GM06990 (cell line): ENCODE measurements around the gene SLCO3A1.
A peak's percentile ranks its signal among the peaks of the same experiment; 100 is the strongest.
"Not testable (repeated sequence)": the region's sequence is repeated elsewhere in the genome, so short reads cannot be mapped to it uniquely, and the experiment has no call there.

Experiments used
- DNase-seq: peaks from one replicate; pipeline ENCODE4 v3.0.0-alpha.2; 2011; ENCODE audit not compliant: insufficient read length; ENCODE audit errors: extremely low read depth
- H3K27me3 ChIP-seq: replicated peaks from 2 replicates; pipeline ENCODE4 v1.6.0; 2011; ENCODE audit warnings: low read length; ENCODE audit not compliant: control insufficient read depth, insufficient read depth
- H3K36me3 ChIP-seq: 2 replicates; pipeline ENCODE4 v1.5.1; 2011; ENCODE audit warnings: low read length; ENCODE audit not compliant: control insufficient read depth, insufficient read depth
- H3K4me3 ChIP-seq: replicated peaks from 2 replicates; pipeline ENCODE4 v1.5.1; 2011; ENCODE audit warnings: low read depth, mild to moderate bottlenecking, control low read depth, low read length
- CTCF ChIP-seq: IDR thresholded peaks from 2 replicates; pipeline ENCODE4 v1.5.1; 2011; ENCODE audit warnings: low read length, control low read depth, mild to moderate bottlenecking, inconsistent platforms; ENCODE audit not compliant: insufficient read depth, poor library complexity, severe bottlenecking

The SLCO3A1 gene

GRCh38 chr15:92197746-92198145 is 344.2 kb downstream of the SLCO3A1 start:
- Histone ChIP-seq H3K4me3 (no peak overlapping the region), H3K27me3 (no peaks in the 10 kb centered on the region; the same call in 1 of the 2 replicates), H3K36me3 (no peaks in the 10 kb centered on the region)
- no peak for TF ChIP-seq CTCF
- DNase-seq: no peak

DNA sequence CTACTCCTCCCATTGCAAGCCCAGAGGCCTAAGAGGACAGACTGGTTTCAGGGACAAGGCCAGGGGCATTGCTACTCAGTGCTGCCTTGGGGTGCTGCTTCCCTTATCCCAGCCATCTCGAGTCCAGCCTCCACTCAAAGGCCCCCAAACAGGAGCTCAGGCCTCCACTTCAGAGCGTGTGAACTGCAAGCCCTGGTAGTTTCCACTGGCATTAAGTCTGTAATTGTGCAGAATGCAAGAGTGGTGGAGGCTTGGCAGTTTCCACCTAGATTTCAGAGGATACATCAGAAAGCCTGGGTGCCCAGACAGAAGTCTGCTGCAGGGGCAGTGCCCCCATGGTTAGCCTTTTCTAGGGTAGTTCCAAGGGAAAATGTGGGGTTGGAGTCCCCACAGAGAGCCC is 347.4 kb downstream of the SLCO3A1 start:
- H3K36me3 ChIP-seq: no peaks in the 10 kb centered on the region
- DNase-seq: no peak
- no peak overlapping the region for H3K4me3 ChIP-seq
- H3K27me3 ChIP-seq: no peaks in the 10 kb centered on the region; the same call in 1 of the 2 replicates
- TF ChIP-seq CTCF: no peak

DNA sequence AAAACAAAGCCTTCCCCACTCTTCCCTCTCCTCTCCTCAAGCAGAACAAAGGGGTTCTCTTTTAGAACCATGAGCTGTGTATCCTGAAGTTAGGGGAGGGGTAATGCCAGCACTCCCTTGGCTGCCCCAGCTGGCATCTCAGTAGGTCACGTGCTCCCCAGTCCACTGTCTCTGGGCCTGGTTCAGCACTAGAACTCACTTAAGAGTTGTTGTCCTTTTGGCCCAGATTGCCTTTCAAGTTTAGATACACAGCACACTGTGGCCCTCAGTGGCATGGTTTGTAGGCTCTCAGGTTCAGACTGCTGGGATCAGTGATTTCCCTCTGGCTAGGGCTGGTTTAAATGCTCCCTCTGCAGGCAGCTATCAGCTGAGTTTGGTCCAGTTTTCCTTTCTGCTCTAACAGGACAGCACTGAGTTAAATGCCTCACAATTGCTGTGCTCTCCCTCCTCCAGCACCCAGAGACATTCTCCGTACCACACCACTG is 351.8 kb downstream of the SLCO3A1 start:
- peak; percentile 23 for TF ChIP-seq CTCF
- DNase-seq: no peak
- Histone ChIP-seq H3K27me3 (no peaks in the 10 kb centered on the region), H3K4me3 (no peak overlapping the region), H3K36me3 (no peaks in the 10 kb centered on the region)

DNA sequence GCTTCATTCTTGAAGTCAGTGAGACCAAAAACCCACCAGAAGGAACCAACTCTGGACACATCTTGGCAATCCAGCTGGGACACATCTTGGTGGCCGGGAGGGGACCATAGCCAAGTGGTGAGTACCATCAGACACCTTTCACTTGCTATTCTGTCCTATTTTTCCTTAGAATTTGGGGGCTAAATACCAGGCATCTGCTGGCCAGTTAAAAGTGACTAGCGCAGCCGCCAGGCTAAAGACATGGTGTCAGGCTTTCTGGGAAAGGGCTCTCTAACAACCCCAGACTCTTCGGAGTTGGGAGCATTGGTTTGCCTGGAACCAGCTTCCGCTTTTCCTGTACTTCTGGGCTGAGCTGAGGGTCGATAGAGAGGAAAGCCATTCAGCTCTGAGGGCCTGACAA is 354.1 kb downstream of the SLCO3A1 start:
- H3K27me3 ChIP-seq, H3K4me3 ChIP-seq, DNase-seq, H3K36me3 ChIP-seq: not testable (repeated sequence)
